ENCODE results near the gene ITPR2. TPM values are rescaled to one million over a fixed set of nuclear protein-coding genes. Genes with fewer than 3 reads are reported as not detected.
"Not testable (repeated sequence)": the region's sequence is repeated elsewhere in the genome, so short reads cannot be mapped to it uniquely, and the experiment has no call there.

ITPR2 gene
- total and polyA plus RNA-seq, 4 donors = 11.7 to 93.3 (median 35.4) TPM

- TF ChIP-seq MAX (IDR thresholded peaks at IDR 0.05) = no peak
- TF ChIP-seq HNF4G (IDR thresholded peaks at IDR 0.05) = no peak
- TF ChIP-seq NR2F2 (IDR thresholded peaks at IDR 0.05) = no peak
- no peak for TF ChIP-seq YY1 (IDR thresholded peaks at IDR 0.05)
- no peak for TF ChIP-seq REST (IDR thresholded peaks at IDR 0.05)
Measured at GRCh38 chr12:26680727-26681455, 152.1 kb downstream of the ITPR2 start (continued).

GRCh38 chr12:26678697-26679660 lies 154.0 kb downstream of the ITPR2 start:
- TF ChIP-seq, protein P1, sequence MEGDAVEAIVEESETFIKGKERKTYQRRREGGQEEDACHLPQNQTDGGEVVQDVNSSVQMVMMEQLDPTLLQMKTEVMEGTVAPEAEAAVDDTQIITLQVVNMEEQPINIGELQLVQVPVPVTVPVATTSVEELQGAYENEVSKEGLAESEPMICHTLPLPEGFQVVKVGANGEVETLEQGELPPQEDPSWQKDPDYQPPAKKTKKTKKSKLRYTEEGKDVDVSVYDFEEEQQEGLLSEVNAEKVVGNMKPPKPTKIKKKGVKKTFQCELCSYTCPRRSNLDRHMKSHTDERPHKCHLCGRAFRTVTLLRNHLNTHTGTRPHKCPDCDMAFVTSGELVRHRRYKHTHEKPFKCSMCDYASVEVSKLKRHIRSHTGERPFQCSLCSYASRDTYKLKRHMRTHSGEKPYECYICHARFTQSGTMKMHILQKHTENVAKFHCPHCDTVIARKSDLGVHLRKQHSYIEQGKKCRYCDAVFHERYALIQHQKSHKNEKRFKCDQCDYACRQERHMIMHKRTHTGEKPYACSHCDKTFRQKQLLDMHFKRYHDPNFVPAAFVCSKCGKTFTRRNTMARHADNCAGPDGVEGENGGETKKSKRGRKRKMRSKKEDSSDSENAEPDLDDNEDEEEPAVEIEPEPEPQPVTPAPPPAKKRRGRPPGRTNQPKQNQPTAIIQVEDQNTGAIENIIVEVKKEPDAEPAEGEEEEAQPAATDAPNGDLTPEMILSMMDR (IDR thresholded peaks at IDR 0.05; ENCODE audit: low read depth, low read length, missing input control) = no peak
- TF ChIP-seq SP1 (IDR thresholded peaks at IDR 0.05) (no peak), NR2F2 (IDR thresholded peaks at IDR 0.05) (no peak), FOXA2 (IDR thresholded peaks at IDR 0.05) (no peak), FOXA1 (IDR thresholded peaks at IDR 0.05) (no peak), HNF4G (IDR thresholded peaks at IDR 0.05) (no peak), GABPA (IDR thresholded peaks at IDR 0.05 in 1 of 2, conservative IDR thresholded peaks at IDR 0.05 in 1 of 2) (no peak), EGR1 (IDR thresholded peaks at IDR 0.05; ENCODE audit: low read depth in 2 of 2) (no peak), REST (IDR thresholded peaks at IDR 0.05) (no peak), RXRA (IDR thresholded peaks at IDR 0.05) (no peak), MAX (IDR thresholded peaks at IDR 0.05) (no peak), TAF1 (conservative IDR thresholded peaks at IDR 0.05) (no peak)
- TF ChIP-seq, protein P2, sequence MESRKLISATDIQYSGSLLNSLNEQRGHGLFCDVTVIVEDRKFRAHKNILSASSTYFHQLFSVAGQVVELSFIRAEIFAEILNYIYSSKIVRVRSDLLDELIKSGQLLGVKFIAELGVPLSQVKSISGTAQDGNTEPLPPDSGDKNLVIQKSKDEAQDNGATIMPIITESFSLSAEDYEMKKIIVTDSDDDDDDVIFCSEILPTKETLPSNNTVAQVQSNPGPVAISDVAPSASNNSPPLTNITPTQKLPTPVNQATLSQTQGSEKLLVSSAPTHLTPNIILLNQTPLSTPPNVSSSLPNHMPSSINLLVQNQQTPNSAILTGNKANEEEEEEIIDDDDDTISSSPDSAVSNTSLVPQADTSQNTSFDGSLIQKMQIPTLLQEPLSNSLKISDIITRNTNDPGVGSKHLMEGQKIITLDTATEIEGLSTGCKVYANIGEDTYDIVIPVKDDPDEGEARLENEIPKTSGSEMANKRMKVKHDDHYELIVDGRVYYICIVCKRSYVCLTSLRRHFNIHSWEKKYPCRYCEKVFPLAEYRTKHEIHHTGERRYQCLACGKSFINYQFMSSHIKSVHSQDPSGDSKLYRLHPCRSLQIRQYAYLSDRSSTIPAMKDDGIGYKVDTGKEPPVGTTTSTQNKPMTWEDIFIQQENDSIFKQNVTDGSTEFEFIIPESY (IDR thresholded peaks at IDR 0.05) = no peak
- H3K9ac ChIP-seq (ENCODE audit: low read depth in 1 of 2, low read length in 2 of 2) = no peak overlapping the region
- H3K4me3 ChIP-seq (ENCODE audit: low read depth in 1 of 3, low read length in 3 of 3) = no peak overlapping the region
- DNase-seq (ENCODE audit: low spot score) = no peak
- peaks cover 2 to 44% (median 29%) of the 10 kb centered on the region in 4 donors for H3K36me3 ChIP-seq (ENCODE audit: control insufficient read depth in 4 of 4, insufficient read depth in 3 of 4, low read depth in 1 of 4, low read length in 3 of 4)
- 66% methylated on average over 4 of the region's 4 CpGs for WGBS
- H3K27ac ChIP-seq (ENCODE audit: low read depth in 1 of 2, low read length in 2 of 2) = no peak overlapping the region
- H3K9me3 ChIP-seq (ENCODE audit: control insufficient read depth in 4 of 4, low read length in 3 of 4) = no peaks in the 10 kb centered on the region
- H3K4me1 ChIP-seq (ENCODE audit: control insufficient read depth in 4 of 4, insufficient read depth in 4 of 4, low read length in 3 of 4) = no peaks in the 10 kb centered on the region
- no peaks in the 10 kb centered on the region for H3K27me3 ChIP-seq (ENCODE audit: control insufficient read depth in 4 of 4, insufficient read depth in 4 of 4, low read length in 3 of 4)

DNA sequence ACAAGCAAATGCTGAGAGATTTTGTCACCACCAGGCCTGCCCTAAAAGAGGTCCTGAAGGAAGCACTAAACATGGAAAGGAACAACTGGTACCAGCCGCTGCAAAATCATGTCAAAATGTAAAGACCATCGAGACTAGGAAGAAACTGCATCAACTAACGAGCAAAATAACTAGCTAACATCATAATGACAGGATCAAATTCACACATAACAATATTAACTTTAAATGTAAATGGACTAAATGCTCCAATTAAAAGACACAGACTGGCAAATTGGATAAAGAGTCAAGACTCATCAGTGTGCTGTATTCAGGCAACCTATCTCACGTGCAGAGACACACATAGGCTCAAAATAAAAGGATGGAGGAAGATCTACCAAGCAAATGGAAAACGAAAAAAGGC lies 161.5 kb downstream of the ITPR2 start:
- not testable (repeated sequence) for H3K4me3 ChIP-seq (ENCODE audit: low read depth in 1 of 3, low read length in 3 of 3); H3K27me3 ChIP-seq (ENCODE audit: control insufficient read depth in 4 of 4, insufficient read depth in 4 of 4, low read length in 3 of 4); DNase-seq (ENCODE audit: low spot score); H3K27ac ChIP-seq (ENCODE audit: low read depth in 1 of 2, low read length in 2 of 2); H3K9me3 ChIP-seq (ENCODE audit: control insufficient read depth in 4 of 4, low read length in 3 of 4); H3K9ac ChIP-seq (ENCODE audit: low read depth in 1 of 2, low read length in 2 of 2); H3K4me1 ChIP-seq (ENCODE audit: control insufficient read depth in 4 of 4, insufficient read depth in 4 of 4, low read length in 3 of 4); H3K36me3 ChIP-seq (ENCODE audit: control insufficient read depth in 4 of 4, insufficient read depth in 3 of 4, low read depth in 1 of 4, low read length in 3 of 4)
- WGBS = 80% methylated on average over 5 of the region's 5 CpGs
